GM03348 (cell line): ENCODE measurements around the gene GMCL2.

Experiments
- DNase-seq: peaks from one replicate; pipeline ENCODE4 v3.0.0; 2012; ENCODE audit warnings: low spot score

GMCL2 gene

DNA sequence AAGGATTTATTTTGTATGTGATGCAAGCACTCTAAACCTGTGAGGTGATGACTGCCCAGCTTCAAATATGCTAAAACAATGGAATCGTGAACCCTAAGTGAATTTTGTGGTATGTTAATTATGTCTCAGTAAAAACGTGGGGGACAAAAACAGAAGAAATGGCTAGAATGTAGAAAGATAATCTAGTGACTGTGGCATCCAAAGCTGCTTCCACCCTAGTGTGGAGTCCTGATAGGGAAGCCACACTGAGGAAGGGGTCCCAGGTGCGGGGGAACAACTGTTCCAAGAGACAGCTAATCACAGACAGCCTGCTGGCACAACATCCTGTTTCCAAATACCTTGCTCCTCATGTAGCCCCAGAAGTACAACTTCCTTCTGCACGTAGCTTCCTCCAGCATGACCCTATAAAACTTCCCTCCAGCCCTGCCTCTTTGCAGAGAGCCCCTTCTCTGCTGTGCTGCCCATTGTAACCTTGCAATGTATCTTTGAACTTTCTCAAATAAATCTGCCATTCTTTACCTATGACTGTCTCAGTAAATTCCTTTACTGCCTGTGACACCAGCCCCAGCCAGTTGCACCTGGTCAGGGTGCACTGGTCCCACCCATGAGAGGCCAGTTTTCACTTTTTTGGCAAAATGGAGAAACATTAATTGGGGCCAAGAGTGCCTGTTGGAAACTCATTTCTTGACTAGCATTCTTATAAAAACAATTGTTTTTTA, 4.9 kb downstream of the GMCL2 start:
- DNase-seq: no peak

DNA sequence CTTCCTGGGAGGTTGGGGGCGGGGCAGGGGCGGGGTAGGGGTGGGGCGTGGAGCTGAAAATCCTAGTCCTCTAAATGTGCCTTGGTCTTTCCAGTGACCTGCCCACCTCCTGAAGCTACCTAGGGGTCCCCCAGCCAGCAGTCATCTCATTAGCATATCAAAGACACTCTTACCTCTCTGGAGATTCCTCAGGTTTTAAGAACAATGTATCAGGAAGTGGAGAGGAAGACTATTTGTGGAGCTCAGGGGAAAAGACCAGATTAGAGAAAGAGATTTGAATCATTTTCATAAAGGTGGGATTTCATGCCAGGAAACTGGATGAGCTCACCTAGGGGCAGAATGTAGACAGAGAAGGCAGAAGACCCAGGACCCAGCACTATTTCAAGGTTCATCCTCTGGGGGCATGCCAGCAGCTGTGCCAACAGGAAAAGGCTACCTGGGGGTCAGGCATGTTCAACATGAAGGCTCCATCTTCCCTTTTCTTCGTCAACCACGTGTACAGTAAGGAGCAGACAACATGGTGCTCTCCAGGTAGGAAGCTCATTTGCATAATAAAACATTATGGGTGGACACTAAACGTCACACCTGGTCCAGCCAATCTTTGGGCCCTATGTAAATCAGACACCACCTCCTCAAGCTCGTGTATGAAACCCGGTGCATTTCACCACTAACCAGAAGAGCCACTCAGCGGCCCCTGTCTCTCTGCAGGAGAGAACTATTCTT, 6.9 kb downstream of the GMCL2 start:
- no peak for DNase-seq

DNA sequence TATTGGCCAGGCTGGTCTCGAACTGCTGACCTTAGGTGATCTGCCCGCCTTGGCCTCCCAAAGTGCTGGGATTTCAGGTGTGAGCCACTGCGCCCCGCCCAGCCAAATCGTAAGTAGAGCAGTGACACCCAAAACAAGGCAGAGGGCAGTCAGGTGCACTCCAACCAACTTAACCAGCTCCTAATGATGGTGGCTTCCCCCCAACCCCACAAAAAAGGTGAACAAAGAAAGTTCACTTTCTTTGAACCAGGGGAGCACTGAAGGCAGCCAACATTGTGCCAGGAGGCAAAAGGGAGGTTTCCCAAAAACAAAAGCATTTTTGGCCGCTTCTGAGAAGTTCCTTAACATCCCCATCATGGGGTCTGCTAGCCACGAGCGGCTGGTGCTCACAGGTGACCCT, 9.6 kb downstream of the GMCL2 start:
- no peak for DNase-seq

DNA sequence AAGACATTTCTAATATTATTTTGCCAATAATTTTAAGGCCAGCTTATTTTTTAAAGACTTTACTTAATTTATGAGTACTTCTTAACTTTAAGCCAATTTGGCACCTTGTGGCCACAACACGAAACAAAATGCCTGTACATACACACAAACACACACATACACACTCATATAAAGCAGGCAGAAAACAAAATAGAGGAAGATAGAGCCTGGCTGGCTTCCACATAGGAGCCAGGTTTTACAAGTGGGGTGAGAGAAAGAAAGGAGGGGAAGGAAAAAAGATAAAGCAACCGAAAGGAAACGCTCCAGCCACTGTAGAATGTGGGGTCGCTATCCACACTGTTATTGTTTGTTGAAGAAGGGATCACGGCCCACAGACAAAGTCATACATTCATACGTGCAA, 10.4 kb downstream of the GMCL2 start:
- DNase-seq: no peak

DNA sequence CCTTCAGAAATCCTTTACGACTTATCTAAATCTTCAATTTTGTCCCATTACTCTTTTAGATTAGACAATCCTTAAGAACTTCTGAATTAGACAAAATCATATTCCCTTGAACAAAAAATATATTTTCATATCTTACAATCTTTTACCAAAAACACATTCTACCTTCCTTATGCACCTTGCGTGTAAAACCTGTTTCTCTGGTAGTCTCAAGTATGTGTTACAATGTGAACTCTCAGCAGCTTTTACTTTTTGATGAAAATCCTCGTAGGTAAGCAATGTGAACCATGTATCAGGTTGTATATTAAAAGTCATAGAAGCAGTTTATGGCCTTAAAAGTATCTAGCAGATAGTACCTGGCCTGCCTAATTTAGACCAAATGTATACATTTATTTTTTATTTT, 12.7 kb downstream of the GMCL2 start:
- no peak for DNase-seq

DNA sequence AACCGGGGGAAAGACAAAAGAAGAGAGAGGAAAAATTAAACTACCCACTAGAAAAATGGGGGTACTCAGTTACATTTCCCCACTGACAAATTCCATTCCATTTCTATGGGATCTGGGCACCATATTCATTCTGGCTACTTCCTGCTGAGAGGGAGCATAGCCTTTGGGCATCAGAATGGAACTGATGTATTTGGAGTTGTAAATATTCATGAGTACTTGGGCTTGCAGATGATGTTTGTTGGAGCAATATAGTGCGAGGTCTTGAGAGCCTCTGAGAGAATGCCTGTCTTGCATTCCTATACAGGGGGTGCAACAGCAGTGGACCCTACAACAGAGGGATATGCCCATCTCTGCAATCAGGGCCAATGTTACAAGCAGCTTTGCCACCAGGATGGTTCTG, 16.7 kb downstream of the GMCL2 start:
- DNase-seq: no peak

DNA sequence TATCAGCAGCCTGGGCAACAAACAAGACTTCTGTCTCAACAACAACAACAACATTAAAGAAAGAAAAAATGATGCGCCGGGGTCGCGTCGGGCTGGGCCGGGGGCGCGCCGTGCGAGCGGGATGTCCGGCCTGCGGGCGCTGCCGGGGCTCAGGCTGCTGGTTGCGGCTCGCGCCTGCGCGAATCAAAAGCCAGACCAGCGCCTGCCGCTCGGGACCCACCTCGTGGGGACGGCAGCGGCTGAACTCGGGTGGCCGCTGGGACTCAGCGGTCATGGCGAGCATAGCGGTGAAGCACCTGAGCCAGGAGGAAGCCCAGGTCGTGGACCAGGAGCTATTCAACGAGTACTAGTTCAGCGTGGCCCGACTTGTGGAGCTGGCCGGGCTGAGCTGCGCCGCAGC, 21.6 kb downstream of the GMCL2 start:
- DNase-seq: no peak

DNA sequence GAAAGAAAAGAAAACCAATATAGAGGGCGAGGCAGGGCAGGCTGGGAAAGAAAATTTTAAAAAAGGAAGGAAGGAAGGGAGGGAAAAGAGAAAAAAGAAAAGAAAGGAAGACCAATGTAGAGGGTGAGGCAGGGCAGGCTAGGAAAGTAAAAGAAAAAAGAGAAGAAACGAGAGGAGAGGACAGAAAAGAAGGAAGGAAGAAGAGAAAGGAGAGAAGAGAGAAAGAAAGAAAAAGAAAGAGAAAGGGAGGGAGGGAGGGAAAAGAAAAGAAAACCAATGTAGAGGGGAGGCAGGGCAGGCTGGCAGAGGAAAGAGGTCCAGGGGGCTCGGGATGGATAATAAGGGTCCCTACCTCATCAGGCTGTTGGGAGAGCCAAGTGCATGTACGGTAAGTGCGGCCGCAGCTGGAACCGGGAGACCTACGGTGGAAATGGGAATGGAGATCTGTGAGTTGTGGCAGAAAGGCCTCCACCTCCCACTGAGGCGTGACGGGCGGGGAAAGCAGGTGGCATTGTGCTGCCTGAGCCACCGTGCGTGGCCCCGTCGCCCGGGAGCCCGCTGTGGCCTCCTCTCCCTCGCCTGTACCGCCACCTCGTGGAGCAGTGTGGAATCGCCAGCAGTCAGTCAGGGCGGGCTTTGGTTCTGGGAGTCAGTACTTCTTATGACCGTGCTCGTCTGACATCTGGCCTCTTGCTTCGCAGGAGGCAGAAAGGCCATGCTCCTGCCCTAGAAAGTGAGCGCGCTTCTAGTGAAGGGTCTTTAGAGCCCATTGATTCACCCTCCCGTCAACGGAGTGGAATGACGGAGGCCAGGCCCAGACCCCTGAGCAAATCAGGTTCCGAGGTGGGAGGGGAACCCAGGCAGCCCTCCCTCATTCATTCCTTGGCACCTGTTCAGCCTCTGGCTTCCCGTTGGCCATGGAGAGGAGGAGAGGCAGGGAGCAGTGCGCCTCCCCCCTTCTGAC, 23.1 kb downstream of the GMCL2 start:
- peak; percentile 93 for DNase-seq

DNA sequence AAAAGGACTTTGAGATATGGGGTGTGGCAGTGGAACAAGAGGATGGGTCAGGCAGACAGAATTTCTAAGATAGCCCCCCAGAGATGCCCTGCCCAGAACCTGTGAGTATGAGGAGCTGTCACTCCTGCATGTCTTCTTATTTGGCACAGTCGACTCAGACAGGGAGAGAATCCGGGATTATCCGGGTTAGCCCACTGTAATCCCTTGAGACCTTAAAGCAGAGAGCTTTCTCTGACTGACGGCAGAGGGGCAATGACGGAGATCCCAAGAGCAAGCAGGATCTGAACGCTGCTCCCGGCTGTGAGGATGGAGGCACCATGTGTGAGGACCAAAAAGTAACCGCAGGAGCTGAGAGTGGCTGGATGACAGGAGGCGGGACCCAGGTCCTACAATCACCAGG, 24.7 kb downstream of the GMCL2 start:
- DNase-seq: no peak

DNA sequence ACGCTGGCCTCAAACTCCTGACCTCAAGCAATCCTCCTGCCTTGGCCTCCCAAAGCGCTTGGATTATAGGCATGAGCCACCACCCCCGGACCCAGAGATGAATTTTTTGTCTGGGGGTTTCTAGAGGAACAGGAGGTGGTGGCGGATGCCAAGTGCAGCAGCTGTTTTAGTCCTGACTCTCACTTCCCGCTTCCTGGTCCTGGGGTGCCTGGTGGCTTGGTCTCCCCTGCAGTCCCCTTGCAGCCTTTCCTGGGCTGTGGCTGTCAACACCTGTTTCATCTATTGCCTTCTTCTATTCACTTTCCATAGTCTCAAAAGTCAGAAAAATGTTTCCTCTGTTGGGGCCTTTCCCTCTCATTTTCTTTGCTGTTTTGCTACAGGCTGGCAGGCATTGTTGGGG, 27.0 kb downstream of the GMCL2 start:
- DNase-seq: no peak

DNA sequence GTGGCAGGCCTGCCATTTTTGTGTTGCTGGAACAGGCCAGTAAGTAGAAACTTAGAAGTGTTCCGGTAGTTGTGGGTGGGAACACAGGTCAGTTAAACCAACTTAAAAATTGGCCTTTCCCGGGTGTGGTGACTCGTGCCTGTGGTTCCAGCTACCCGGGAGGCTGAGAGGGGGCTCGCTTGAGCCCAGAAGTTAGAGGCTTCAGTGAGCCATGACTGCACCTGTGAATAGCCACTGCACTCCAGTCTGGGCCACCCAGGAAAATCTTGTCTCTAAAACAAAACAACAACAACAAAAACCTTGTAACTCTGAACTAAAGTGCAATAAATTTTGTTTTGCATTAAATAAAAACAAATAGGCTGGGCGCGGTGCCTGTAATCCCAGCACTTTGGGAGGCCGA, 32.1 kb downstream of the GMCL2 start:
- DNase-seq: no peak

DNA sequence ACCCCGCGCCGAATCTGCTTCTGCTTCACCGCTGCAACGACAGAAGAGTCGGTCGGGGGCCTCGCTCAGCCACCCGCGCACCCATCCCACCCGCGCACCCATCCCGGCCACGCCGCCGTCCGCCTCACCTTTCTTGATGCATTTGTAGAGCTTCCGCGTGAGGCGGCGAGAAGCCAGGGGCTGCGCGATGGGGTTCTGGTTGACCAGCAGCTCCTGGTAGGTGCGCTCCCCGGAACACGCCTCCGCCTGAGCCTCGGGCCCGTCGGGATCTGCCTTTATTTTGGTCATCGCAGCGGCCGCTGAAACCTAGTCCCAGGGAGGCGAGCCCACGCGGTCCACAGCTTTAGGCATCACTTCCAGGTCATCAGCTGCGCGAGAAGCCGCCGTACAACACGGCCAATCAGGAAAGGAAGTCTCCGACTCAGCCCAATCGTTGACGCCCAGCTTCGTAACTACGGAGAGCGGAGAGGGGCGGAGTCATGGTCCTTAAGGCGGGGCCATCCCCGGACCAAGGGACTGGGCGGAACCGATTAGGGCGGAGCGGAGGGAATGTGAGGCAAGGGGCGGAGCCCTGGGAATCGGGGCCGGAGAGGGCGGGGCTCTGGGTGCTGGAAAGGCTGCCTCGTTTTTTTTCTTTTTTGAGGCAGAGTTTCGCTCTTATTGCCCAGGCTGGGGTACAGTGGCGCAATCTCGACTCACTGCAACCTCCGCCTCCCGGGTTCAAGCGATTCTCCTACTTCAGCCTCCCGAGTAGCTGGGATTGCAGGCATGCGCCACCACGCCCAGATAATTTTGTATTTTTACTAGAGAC, 33.4 kb downstream of the GMCL2 start, which contains the start of gene NHP2:
Gene NHP2, minus strand, starts transcription at position 356 of the 811 bp plus-strand sequence. Its CDS starts 68 bp downstream, at position 288.
- peak; percentile 99 for DNase-seq

DNA sequence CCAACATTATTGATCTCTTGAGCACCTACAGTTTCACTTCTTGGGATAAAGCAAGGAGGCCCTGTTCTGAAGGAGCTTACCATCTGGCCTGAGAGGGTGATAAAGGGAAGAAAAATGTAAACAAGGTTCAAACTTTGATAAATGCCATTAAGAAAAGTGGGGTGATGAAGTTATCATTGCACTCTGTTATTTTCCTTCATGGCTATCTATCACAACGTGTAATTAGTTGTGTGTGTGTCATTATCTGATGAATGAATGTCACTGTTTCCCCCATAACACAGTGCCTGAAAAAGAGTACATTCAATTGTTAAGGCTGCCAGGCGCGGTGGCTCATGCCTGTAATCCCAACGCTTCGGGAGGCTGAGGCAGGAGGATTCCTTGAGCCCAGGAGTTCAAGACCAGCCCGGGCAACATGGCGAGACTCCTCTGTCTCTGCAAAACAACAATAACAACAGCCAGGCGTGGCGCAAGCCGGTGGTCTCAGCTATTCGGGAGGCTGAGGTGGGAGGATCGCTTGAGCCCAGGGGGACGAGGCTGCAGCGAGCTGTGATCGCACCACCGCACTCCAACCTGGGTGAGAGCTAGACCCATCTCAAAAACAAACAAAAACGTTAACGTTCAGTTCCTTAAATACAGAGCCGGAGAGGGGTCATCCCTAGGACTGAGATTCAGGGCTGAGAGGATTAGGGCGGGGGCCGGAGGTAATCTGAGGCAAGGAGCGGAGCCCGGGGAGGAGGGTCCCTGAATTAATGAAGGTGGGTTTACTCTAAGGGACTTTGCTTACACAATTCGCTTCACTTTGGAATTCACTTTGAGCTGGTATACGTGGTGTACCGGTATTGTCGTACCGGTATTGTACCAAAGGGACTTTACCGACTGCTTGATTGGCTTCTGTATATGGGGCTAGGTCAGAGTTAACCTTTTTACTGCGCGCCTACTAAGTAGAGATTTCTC, 34.4 kb downstream of the GMCL2 start:
- no peak for DNase-seq

DNA sequence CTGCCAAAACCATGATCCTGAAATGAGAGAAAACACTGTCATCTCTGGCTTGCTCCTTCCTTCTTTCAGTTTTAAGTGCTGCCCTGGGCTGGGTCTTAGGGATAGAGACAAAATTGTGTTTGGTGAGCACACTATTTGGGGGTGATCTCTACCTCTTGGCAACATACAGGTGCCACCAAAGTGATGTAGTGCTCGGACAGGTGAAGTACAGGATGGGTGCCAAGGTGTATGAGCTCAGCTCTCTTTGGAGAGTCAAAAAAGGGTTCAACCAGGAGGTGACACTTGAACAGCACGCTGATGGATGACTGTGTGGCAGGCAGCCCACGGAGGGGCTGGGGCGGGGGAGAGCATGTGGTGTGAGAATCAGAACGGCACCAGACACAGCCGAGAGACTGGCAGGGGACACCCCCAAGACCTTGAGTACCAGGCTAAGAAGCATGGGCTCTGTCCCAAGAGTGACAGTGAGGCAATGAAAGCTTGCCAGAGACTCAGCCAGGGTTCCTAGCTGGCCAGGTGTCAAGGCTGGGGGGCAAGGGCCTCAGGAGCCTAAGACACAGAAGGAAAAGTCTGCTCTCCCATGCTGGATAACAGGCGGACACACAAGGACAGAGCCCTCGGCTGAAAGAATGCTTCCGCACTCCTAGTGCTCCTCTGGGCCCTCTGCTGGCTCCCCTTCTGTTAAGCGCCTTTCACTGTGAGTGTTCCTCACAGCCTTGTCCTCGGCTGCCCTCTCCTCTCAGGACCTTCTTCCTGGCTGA, 36.0 kb downstream of the GMCL2 start:
- DNase-seq: peak; percentile 32

DNA sequence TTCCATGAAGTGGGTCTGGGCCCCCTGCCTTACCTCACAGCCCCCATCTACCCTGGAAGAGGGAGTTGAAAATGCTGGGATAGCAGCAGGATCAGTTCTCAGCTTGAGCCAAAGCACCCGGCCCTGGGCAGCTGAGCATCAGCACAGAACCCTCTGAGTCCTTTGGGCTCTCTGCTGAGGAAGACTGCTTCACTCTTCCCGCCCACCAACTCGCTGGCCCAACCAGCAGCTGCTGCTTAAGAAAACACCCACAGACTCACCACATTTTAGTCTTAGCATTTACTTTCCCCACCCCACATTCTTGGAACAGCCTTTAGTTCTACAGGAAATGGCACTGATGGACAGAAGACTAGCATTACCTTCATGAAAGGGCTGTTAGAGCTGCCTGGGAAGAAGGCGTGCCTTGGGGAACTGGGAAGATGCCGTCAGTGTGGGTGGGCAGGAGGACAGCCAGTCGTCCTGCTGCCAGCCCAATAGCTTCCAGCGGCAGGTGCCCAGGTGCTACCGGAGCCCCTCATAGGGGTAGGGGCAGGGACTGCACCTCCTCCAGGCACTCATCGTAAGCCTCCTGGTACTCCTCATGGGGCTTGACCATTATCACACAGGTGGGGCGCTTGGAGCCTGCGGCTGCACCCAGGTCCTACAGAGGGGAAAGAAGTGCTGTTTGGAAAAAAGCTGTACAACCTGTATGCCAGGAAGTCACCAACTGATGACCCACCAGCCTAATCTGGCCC, 37.8 kb downstream of the GMCL2 start:
- DNase-seq: no peak

DNA sequence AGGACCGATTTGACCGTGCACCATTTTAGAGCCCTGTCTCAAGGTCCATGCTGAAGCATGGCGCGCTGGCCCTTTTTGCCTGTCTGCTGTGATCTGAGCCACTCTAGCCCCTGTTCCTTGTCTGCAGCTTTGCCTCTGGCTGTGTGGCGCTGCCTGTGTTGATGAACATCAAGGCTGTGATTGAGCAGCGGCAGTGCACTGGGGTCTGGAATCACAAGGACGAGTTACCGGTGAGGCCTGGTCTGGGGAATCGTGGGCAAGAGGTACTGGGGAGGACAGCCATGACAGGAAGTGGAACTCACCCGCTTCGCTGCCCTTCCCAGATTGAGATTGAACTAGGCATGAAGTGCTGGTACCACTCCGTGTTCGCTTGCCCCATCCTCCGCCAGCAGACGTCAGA, 39.8 kb downstream of the GMCL2 start:
- DNase-seq: no peak

DNA sequence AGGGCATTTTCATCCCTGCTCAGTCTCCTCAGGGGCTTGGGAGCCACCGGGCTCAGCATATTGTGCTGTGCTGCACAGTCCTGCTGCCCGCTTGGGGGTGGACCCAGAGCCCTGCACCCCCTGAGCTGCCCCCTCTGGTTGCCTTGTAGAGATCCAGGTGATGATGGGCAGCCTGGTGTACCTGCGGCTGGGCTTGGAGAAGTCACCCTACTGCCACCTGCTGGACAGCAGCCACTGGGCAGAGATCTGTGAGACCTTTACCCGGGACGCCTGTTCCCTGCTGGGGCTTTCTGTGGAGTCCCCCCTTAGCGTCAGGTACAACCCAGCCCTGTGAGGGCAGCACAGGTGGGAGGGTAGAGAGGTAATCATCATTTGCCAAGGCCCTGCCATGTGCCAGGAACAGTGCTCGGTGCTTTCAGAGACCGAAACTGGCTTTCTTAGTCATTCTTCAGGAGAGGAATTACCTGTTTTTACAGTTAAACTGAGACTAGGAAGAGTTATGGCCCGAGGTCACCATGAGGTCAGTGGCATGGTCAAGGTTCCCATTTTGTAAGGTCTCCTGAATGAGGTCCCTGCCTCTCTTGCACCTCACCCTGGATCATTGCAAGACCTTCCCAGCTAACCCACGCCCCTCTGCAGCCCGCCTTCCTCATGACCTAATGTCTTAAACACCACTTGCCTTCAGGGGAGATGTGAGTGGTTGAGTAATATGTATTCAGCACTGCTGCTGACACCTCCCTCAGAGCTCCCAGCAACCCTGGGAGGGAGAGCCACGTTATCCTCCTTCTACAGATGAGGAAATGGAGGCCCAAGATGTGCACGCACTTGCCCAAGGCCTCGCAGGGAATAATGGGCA, 41.0 kb downstream of the GMCL2 start:
- peak; percentile 63 for DNase-seq

DNA sequence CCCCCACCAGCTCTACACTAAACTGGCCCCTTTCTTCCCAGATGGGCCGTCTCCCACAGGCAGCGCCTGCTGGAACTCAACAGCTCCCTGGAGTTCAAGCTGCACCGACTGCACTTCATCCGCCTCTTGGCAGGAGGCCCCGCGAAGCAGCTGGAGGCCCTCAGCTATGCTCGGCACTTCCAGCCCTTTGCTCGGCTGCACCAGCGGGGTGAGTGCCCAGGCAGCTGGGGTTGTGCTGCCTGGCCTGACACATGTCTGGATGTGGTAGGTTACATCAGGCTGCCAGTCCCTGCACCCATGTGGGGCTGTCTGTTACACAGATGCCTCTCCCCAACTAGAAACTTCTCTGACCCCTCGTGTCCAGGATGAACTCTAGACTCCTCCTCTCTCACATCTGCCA, 43.3 kb downstream of the GMCL2 start:
- DNase-seq: no peak
